Lower leg skin (tissue), 3 donors: ENCODE measurements around the gene ADAMTS16.

Experiments used
- POLR2A ChIP-seq, 2 donors: fragments of 450-650 bp; IDR thresholded peaks; one replicate each; pipeline ENCODE4 v1.6.1; 2016 to 2017; ENCODE audit warnings: antibody characterized with exemption in 2 of 2, mild to moderate bottlenecking in 1 of 2, moderate library complexity in 1 of 2
- TF ChIP-seq, protein P1 (sequence below), 3 donors: fragments of 450-650 bp; IDR thresholded peaks; one replicate each; pipeline ENCODE4 v1.5.1; 2016; ENCODE audit warnings: antibody characterized with exemption in 3 of 3, mild to moderate bottlenecking in 3 of 3, moderate library complexity in 2 of 3

DNA sequence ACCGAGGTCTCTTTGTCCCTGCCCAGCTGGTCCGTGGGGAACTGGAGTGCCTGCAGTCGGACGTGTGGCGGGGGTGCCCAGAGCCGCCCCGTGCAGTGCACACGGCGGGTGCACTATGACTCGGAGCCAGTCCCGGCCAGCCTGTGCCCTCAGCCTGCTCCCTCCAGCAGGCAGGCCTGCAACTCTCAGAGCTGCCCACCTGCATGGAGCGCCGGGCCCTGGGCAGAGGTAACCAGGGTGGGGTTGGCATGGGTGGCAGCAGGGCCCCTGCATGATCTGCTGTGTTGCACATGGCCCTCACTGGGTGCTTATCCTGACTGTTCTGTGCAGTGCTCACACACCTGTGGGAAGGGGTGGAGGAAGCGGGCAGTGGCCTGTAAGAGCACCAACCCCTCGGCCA, 163.1 kb downstream of the ADAMTS16 start:
- TF ChIP-seq, protein P1, sequence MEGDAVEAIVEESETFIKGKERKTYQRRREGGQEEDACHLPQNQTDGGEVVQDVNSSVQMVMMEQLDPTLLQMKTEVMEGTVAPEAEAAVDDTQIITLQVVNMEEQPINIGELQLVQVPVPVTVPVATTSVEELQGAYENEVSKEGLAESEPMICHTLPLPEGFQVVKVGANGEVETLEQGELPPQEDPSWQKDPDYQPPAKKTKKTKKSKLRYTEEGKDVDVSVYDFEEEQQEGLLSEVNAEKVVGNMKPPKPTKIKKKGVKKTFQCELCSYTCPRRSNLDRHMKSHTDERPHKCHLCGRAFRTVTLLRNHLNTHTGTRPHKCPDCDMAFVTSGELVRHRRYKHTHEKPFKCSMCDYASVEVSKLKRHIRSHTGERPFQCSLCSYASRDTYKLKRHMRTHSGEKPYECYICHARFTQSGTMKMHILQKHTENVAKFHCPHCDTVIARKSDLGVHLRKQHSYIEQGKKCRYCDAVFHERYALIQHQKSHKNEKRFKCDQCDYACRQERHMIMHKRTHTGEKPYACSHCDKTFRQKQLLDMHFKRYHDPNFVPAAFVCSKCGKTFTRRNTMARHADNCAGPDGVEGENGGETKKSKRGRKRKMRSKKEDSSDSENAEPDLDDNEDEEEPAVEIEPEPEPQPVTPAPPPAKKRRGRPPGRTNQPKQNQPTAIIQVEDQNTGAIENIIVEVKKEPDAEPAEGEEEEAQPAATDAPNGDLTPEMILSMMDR (IDR thresholded peaks at IDR 0.05), result no peak
- TF ChIP-seq POLR2A (IDR thresholded peaks at IDR 0.05), result no peak
